ENCODE measurements around the gene SLC9A3.
A peak's percentile ranks its signal among the peaks of the same experiment; 100 is the strongest.

The SLC9A3 gene

GRCh38 chr5:458547-459353 lies 65.5 kb downstream of the SLC9A3 start:
- no peak for DNase-seq (ENCODE audit: low read depth)

- DNase-seq (ENCODE audit: low read depth): no peak
These were observed 66.9 kb downstream of the SLC9A3 start for GRCh38 chr5:457195-457961.

GRCh38 chr5:456351-457194 lies 67.7 kb downstream of the SLC9A3 start:
- DNase-seq (ENCODE audit: low read depth): no peak

DNA sequence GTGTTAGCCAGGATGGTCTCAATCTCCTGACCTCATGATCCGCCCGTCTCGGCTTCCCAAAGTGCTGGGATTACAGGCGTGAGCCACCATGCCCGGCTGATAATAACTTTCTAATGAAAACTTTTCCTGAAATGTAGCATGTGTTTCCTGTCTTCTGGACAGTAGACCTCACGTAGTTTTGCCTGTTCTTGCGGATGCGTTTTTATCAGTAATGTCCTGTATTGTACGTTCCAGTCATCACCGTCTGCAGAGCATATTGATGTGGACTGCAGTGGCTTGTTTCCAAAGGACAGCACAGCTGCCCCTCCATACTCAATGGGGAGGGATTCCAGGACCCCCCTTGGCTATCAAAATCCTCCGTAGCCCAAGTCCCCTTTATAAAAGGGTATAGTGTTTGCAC lies 68.4 kb downstream of the SLC9A3 start:
- no peak for DNase-seq (ENCODE audit: low read depth)

DNA sequence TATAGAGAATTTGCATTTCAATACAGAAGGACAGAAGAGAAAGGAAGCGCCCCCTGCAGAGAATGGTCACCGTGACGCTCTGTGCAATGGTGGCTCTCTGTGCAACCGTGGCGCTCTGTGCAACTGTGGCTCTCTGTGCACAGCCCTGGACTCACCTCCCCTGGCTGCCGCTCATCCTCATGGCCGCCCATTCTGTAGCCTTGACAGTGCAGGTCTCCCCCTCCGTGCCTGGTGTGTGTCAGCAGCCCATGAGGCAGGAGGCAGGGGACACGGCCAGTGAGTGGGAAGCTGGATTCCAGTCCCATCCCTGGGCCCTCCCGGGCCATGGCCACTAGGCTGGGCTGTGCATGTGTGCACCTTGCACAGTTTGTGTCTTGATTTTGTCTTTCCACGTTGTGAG lies 69.3 kb downstream of the SLC9A3 start:
- no peak for DNase-seq (ENCODE audit: low read depth)

DNA sequence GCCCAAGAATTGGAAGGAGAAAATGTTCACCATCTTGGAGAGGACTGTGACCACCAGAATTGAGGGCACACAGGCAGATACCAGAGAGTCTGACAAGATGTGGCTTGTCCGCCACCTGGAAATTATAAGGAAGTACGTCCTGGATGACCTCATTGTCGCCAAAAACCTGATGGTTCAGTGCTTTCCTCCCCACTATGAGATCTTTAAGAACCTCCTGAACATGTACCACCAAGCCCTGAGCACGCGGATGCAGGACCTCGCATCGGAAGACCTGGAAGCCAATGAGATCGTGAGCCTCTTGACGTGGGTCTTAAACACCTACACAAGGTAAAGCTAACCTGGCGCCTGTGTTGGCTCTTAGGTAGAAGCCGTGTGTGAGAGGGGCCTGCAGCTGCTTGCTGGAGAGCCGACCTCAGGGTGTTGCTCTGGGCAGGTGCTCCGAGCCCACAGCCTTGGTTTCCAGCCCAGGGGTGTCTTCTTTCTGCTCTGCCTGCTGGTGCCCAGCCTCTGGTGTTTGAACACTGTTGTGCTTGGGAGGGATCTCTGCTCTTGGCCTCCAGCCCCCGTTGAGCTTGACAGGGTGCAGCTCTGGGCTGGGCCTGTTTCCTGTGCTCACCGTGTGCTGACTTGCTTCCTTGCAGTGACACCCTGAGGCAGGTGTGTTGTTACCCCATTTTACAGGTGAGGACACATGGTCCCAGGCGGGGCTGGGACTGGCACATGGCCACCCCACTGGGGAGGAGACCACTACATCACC lies 70.3 kb downstream of the SLC9A3 start:
- DNase-seq (ENCODE audit: low read depth): no peak

GRCh38 chr5:452978-453710 lies 71.1 kb downstream of the SLC9A3 start:
- DNase-seq (ENCODE audit: low read depth): no peak

DNA sequence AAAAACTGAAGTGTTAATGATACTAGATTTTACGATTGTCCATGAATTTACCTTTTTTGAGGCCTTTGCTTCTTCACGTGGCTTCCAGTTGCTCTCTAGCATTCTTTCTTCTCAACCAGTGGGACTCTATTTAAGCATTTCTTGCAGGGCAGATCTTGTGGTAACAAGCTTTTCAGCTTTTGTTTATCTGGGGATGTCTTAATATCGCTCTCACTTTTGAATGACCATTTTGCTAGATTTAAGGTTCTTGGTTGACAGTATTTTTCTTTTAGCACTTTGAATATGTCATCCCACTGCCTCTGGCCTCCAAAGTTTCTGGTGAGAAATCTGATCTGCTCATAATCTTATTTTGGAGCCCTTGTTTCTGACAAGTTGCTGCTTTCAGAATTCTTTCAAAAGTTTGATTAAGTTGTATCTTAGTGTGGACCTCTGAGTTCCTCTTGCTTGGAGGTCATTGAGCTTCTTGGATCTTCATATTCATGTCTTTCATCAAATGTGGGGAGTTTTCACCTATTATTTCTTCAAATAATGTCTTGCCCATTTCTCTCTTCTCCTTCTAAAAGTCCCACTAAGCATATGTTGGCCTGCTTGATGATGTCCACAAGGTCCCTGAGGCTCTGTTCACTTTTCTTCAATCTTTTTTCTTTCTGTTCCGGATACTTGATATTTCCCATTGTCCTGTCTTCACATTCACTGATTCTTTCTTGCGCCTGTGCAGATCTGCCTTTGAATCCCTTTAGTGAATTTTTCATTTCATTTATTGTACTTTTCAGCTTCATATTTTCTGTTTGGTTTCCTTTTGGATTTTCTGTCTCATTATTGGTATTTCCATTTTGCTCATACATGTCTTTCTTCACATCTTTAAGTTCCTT lies 72.4 kb downstream of the SLC9A3 start:
- DNase-seq (ENCODE audit: low read depth): no peak

- no peak for DNase-seq (ENCODE audit: low read depth)
These were observed 75.1 kb downstream of the SLC9A3 start for GRCh38 chr5:449151-449550.

DNA sequence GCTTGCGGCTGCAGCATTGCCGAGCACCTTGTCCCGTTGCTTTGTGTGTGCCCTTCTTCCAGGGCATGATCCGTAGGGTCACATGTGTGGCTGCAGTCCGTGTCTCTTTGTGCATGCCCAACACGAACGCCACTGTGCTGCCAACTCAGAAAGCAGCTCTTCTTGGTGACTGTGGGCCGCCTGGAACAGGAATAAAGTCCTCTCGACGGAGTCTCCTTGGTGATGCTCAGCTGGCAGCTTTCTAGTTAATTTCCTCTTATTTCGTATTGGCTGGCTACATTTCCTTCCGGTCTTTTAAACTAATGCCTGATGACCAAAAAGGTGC lies 75.5 kb downstream of the SLC9A3 start:
- DNase-seq (ENCODE audit: low read depth): no peak

DNA sequence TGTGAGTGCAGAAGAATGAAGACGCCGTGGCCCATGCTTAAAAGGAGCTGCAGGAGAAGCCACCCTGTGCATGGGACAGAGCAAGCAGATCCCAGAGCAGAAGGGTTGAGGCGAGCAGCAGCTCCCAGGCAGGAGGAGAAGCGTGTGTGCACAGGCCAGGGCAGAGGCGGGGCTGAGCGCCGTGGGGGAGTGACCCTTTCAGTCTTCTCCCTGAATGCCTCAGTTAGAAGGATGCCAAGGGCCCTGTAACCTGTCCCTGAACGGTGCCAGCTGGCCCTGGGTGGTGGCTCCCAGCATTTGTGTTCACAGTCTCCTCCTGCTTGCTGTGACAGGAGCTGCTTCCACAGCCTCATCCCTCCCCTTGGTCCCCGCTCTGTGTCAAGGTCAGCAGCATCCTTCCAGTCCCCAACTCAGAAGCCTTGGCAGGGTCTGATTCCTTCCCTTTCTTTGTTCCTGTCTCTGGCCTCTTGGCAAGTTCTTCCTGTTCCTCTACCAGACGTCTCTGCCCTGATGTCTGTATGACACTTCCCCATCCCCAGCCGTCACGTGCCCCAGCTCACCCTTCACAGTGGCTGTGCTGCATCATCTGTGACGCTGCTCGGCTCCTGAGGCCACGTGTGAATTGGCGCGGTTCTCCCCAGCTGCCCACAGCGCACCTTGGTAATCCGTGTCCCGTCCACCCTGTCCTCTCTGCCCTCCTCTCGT lies 76.0 kb downstream of the SLC9A3 start:
- no peak for DNase-seq (ENCODE audit: low read depth)

- no peak for DNase-seq (ENCODE audit: low read depth)
These were observed 76.7 kb downstream of the SLC9A3 start for GRCh38 chr5:447501-447900.

DNA sequence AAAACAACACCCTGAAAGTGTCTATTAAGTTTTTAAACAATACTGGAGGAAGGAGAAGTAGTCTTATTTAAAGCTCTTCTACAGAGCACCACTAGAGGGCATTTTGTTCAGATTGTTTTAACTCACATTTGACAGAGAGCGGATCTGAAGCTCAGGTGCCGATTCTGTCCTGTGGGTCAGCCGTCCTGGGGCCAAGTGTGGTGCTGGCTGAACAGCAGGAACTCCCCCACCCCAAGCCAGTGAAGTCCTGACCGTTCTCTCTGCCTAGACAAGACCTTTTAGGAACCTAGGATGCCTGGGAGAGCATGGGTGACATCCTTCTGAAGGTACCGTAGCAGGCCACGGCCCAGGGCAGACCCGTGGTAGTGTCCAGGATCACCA lies 77.4 kb downstream of the SLC9A3 start:
- DNase-seq (ENCODE audit: low read depth): no peak

- DNase-seq (ENCODE audit: low read depth): no peak
These were observed 78.0 kb downstream of the SLC9A3 start for GRCh38 chr5:446066-446882.

- DNase-seq (ENCODE audit: low read depth): no peak
These were observed 78.7 kb downstream of the SLC9A3 start for GRCh38 chr5:445591-445990.

GRCh38 chr5:444226-444625 lies 80.0 kb downstream of the SLC9A3 start:
- no peak for DNase-seq (ENCODE audit: low read depth)

DNA sequence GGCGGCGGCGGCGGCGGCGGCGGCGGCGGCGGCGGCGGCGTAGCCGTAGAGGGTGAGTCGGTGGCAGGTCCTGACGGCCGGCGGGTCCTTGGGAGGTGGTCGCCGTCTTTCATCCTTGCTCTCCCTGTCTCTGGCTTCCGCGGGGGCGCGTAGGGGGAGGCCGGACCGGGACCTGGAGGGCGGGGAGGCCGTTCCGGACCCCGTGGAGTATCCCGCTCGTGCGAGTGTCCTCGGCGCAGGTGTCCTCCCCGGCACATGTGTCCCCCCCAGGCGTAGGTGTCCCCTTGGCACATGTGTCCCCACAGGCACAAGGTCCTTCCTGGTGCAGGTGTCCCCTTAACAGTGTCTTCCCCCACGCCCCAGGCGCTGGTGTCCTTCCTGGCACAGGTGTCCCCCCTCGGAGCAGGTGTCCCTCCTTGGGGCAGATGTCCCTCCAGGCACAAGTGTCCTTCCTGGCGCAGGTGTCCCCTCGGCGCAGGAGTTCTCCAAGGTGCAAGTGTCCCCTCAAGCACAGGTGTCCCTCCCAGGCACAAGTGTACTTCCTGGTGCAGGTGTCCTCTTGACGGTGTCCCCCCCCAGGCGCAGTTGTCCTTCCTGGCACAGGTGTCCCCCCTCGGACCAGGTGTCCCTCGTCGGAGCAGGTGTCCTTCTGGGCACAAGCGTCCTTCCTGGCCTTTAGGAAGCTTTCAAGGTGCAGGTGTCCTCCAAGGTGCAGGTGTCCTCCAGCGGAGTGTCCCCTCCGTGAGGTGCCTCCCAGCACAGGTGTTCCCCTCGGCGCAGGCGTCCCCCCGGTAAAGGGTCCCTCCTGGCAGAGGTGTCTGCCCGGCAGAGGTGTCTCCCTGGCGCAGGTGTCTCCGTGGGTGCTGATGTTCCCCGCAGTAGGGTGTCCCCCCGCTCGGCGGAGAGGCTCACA lies 80.8 kb downstream of the SLC9A3 start:
- DNase-seq (ENCODE audit: low read depth): peak; percentile 17
